Neutrophil (primary cell): ENCODE results near the gene MAS1.
"Not testable (repeated sequence)": the region's sequence is repeated elsewhere in the genome, so short reads cannot be mapped to it uniquely, and the experiment has no call there.

Source experiments
- H3K27ac ChIP-seq: fragments of 200-600 bp; sonication (generic); 2 replicates; pipeline ENCODE4 v1.5.1; 2016; ENCODE audit warnings: mild to moderate bottlenecking, moderate library complexity
- H3K27me3 ChIP-seq: fragments of 200-600 bp; sonication (generic); 2 replicates; pipeline ENCODE4 v1.6.0; 2016; ENCODE audit warnings: mild to moderate bottlenecking
- H3K36me3 ChIP-seq: fragments of 200-600 bp; sonication (generic); 2 replicates; pipeline ENCODE4 v1.5.1; 2017
- H3K4me1 ChIP-seq, 2 experiments: fragments of 200-600 bp in 1 of 2; sonication (generic) in 1 of 2; 1 replicate in 1 of 2; 2 replicates in 1 of 2; pipeline versions ENCODE4 v1.5.1 to v1.6.1; 2013 to 2016; ENCODE audit warnings: low read depth in 1 of 2, low read length in 1 of 2, mild to moderate bottlenecking in 1 of 2, moderate library complexity in 1 of 2; ENCODE audit not compliant: control insufficient read depth in 1 of 2, insufficient read depth in 1 of 2
- H3K4me3 ChIP-seq, 2 experiments: fragments of 200-600 bp in 1 of 2; sonication (generic) in 1 of 2; 1 replicate in 1 of 2; 2 replicates in 1 of 2; pipeline ENCODE4 v1.5.1; 2013 to 2016; ENCODE audit warnings: low read depth in 1 of 2, low read length in 1 of 2, mild to moderate bottlenecking in 1 of 2, moderate library complexity in 1 of 2
- H3K9me3 ChIP-seq: fragments of 200-600 bp; sonication (generic); 2 replicates; pipeline ENCODE4 v1.5.1; 2016
- CTCF ChIP-seq: fragments of 200-600 bp; sonication (generic); IDR thresholded peaks from 2 replicates; pipeline ENCODE4 v1.5.1; 2016; ENCODE audit warnings: antibody characterized with exemption

MAS1 gene

GRCh38 chr6:159915397-159915796 lies 24.6 kb downstream of the MAS1 start:
- no peaks in the 10 kb centered on the region for H3K4me1 ChIP-seq
- H3K36me3 ChIP-seq: no peaks in the 10 kb centered on the region
- no peak overlapping the region for H3K27ac ChIP-seq
- no peak for TF ChIP-seq CTCF
- H3K9me3 ChIP-seq: no peaks in the 10 kb centered on the region
- H3K4me3 ChIP-seq: no peak overlapping the region
- H3K27me3 ChIP-seq: peaks cover 75% of the 10 kb centered on the region

GRCh38 chr6:159916237-159916636 lies 25.4 kb downstream of the MAS1 start:
- Histone ChIP-seq H3K9me3 (no peaks in the 10 kb centered on the region), H3K36me3 (no peaks in the 10 kb centered on the region), H3K4me3 (no peak overlapping the region), H3K4me1 (no peaks in the 10 kb centered on the region), H3K27me3 (peaks cover 68% of the 10 kb centered on the region), H3K27ac (no peak overlapping the region)
- no peak for TF ChIP-seq CTCF

- H3K27ac ChIP-seq: no peak overlapping the region
- no peak for TF ChIP-seq CTCF
- no peaks in the 10 kb centered on the region for H3K36me3 ChIP-seq
- H3K27me3 ChIP-seq: peaks cover 63% of the 10 kb centered on the region
- H3K4me1 ChIP-seq: no peaks in the 10 kb centered on the region
- no peak overlapping the region for H3K4me3 ChIP-seq
- no peaks in the 10 kb centered on the region for H3K9me3 ChIP-seq
These were observed 26.0 kb downstream of the MAS1 start for GRCh38 chr6:159916752-159917151.

GRCh38 chr6:159919011-159919511 lies 28.3 kb downstream of the MAS1 start:
- Histone ChIP-seq H3K27me3 (peaks cover 42% of the 10 kb centered on the region), H3K36me3 (no peaks in the 10 kb centered on the region), H3K9me3 (no peaks in the 10 kb centered on the region), H3K4me3 (no peak overlapping the region), H3K4me1 (no peaks in the 10 kb centered on the region), H3K27ac (no peak overlapping the region)
- TF ChIP-seq CTCF: no peak

GRCh38 chr6:159919800-159920199 lies 29.0 kb downstream of the MAS1 start:
- Histone ChIP-seq H3K4me1 (no peaks in the 10 kb centered on the region), H3K27me3 (peaks cover 42% of the 10 kb centered on the region), H3K9me3 (no peaks in the 10 kb centered on the region), H3K27ac (no peak overlapping the region), H3K4me3 (no peak overlapping the region), H3K36me3 (no peaks in the 10 kb centered on the region)
- no peak for TF ChIP-seq CTCF

GRCh38 chr6:159924150-159924549 lies 33.4 kb downstream of the MAS1 start:
- H3K9me3 ChIP-seq, H3K4me3 ChIP-seq: not testable (repeated sequence)

More at GRCh38 chr6:159924150-159924549, 33.4 kb downstream of the MAS1 start:
- H3K4me1 ChIP-seq, H3K36me3 ChIP-seq, H3K27ac ChIP-seq: not testable (repeated sequence)
- peaks cover 20% of the 10 kb centered on the region for H3K27me3 ChIP-seq
